Trophoblast cell (in vitro differentiated cells and primary cell): ENCODE data around the gene KREMEN2. TPM values are rescaled to one million over a fixed set of nuclear protein-coding genes. Genes with fewer than 3 reads are reported as not detected.

Experiments
- DNase-seq, 2 donors: peaks; one replicate each; pipeline ENCODE4 v3.0.0-alpha.2; 2016
- H2AFZ ChIP-seq: 2 replicates; pipeline ENCODE4 v1.6.1; 2013; ENCODE audit warnings: low read length, moderate library complexity, mild to moderate bottlenecking; ENCODE audit not compliant: insufficient read depth, poor library complexity
- H2AK5ac ChIP-seq: 2 replicates; pipeline ENCODE4 v1.6.1; 2013; ENCODE audit warnings: mild to moderate bottlenecking, low read length
- H2BK120ac ChIP-seq: 2 replicates; pipeline ENCODE4 v1.6.1; 2013; ENCODE audit warnings: low read length, mild to moderate bottlenecking, moderate library complexity; ENCODE audit not compliant: insufficient read depth, poor library complexity
- H2BK12ac ChIP-seq: 2 replicates; pipeline ENCODE4 v1.6.1; 2013; ENCODE audit warnings: mild to moderate bottlenecking, low read length, moderate library complexity
- H2BK5ac ChIP-seq: 2 replicates; pipeline ENCODE4 v1.6.1; 2013; ENCODE audit warnings: low read length, low read depth, moderate library complexity, mild to moderate bottlenecking; ENCODE audit not compliant: poor library complexity
- H3K14ac ChIP-seq: 2 replicates; pipeline ENCODE4 v1.6.1; 2013; ENCODE audit warnings: mild to moderate bottlenecking, low read length
- H3K18ac ChIP-seq: 2 replicates; pipeline ENCODE4 v1.6.1; 2013; ENCODE audit warnings: mild to moderate bottlenecking, low read length
- H3K23ac ChIP-seq: 2 replicates; pipeline ENCODE4 v1.6.1; 2013; ENCODE audit warnings: low read length
- H3K27ac ChIP-seq: 2 replicates; pipeline ENCODE4 v1.5.1; 2013; ENCODE audit warnings: low read depth, mild to moderate bottlenecking, inconsistent platforms, low read length, moderate library complexity
- H3K27me3 ChIP-seq: 2 replicates; pipeline ENCODE4 v1.6.1; 2013; ENCODE audit warnings: inconsistent platforms, mild to moderate bottlenecking, low read length, moderate library complexity; ENCODE audit not compliant: insufficient read depth
- H3K36me3 ChIP-seq, 2 experiments: 1 replicate in 1 of 2; 2 replicates in 1 of 2; pipeline ENCODE4 v1.6.1; 2013; ENCODE audit warnings: low read length in 2 of 2, mild to moderate bottlenecking in 2 of 2, moderate library complexity in 1 of 2; ENCODE audit not compliant: insufficient read depth in 2 of 2, control insufficient read depth in 1 of 2
- H3K4ac ChIP-seq: 2 replicates; pipeline ENCODE4 v1.6.1; 2013; ENCODE audit warnings: low read depth, mild to moderate bottlenecking, low read length, moderate library complexity
- H3K4me1 ChIP-seq, 2 experiments: 1 replicate in 1 of 2; 2 replicates in 1 of 2; pipeline ENCODE4 v1.6.1; 2013; ENCODE audit warnings: low read length in 2 of 2, mild to moderate bottlenecking in 2 of 2, moderate library complexity in 1 of 2; ENCODE audit not compliant: insufficient read depth in 2 of 2, control insufficient read depth in 1 of 2
- H3K4me2 ChIP-seq: 2 replicates; pipeline ENCODE4 v1.6.1; 2013; ENCODE audit warnings: inconsistent platforms, mild to moderate bottlenecking, low read length, moderate library complexity
- H3K4me3 ChIP-seq: 2 replicates; pipeline ENCODE4 v1.5.1; 2013; ENCODE audit warnings: mild to moderate bottlenecking, low read depth, low read length, inconsistent platforms
- H3K79me1 ChIP-seq: one replicate; pipeline ENCODE4 v1.6.1; 2013; ENCODE audit warnings: low read length
- H3K79me2 ChIP-seq: 2 replicates; pipeline ENCODE4 v1.6.1; 2013; ENCODE audit warnings: low read length, mild to moderate bottlenecking; ENCODE audit not compliant: control insufficient read depth, insufficient read depth, poor library complexity
- H3K9ac ChIP-seq: 2 replicates; pipeline ENCODE4 v1.6.1; 2013; ENCODE audit warnings: mild to moderate bottlenecking, low read length
- H3K9me3 ChIP-seq: 2 replicates; pipeline ENCODE4 v1.6.1; 2013; ENCODE audit warnings: low read depth, mild to moderate bottlenecking, control low read depth, inconsistent platforms, low read length; ENCODE audit not compliant: insufficient read depth
- H4K12ac ChIP-seq: 2 replicates; pipeline ENCODE4 v1.6.1; 2013; ENCODE audit warnings: low read depth, mild to moderate bottlenecking, low read length, moderate library complexity
- H4K8ac ChIP-seq: 2 replicates; pipeline ENCODE4 v1.6.1; 2013; ENCODE audit warnings: low read depth, mild to moderate bottlenecking, low read length, moderate library complexity
- H4K91ac ChIP-seq: one replicate; pipeline ENCODE4 v1.6.1; 2013; ENCODE audit warnings: low read depth, mild to moderate bottlenecking, low read length, moderate library complexity
- WGBS: extraction: QIAGEN DNeasy Blood & Tissue Kit; methylation state at CpG from one replicate; pipeline ENCODE4 v1.1.7; 2013; ENCODE audit warnings: missing lambda C conversion rate; ENCODE audit not compliant: insufficient read length, insufficient coverage; ENCODE audit errors: extremely low coverage; 5-methylcytosine and 5-hydroxymethylcytosine counted together
- polyA plus RNA-seq: library from polyadenylated mRNA; stranded (reverse); fragments of 200-250 nt; gene quantifications from 2 replicates; pipeline ENCODE4 v1.2.3, GENCODE V29; 2013

The KREMEN2 gene
- 2.7 and 2.8 TPM in 2 replicates for polyA plus RNA-seq

GRCh38 chr16:2963723-2964474 is at the start of gene KREMEN2:
Gene KREMEN2, plus strand, starts transcription at chr16:2964275. Its CDS starts 246 bp downstream, at chr16:2964521.
- Histone ChIP-seq H2BK12ac (no peak within 1 kb of the TSS), H3K4me2 (peak within 1 kb of the TSS; percentile 90), H4K12ac (no peak within 1 kb of the TSS), H3K27me3 (peaks cover 3% of the 10 kb centered on the region), H3K9me3 (no peaks in the 10 kb centered on the region), H4K8ac (no peak within 1 kb of the TSS), H3K36me3 (no peaks in the 10 kb centered on the region), H3K18ac (peak within 1 kb of the TSS; percentile 19), H3K4me1 (peaks cover 12 to 21% of the 10 kb centered on the region in 2 experiments), H3K4ac (no peak within 1 kb of the TSS), H3K14ac (no peak within 1 kb of the TSS), H3K23ac (no peak within 1 kb of the TSS), H3K27ac (no peak within 1 kb of the TSS), H2AFZ (peak within 1 kb of the TSS; percentile 38), H4K91ac (peak within 1 kb of the TSS; percentile 14), H3K79me2 (no peaks in the 10 kb centered on the region), H2BK120ac (no peak within 1 kb of the TSS), H2BK5ac (no peak within 1 kb of the TSS), H2AK5ac (no peak within 1 kb of the TSS), H3K4me3 (peak within 1 kb of the TSS; percentile 64), H3K79me1 (peaks cover 2% of the 10 kb centered on the region), H3K9ac (no peak within 1 kb of the TSS)
- DNase-seq: peak in 1 of 2 donors; percentile 35
- no CpG with 5 or more reads among the region's 60 CpGs for WGBS

GRCh38 chr16:2915196-2915929 is 48.7 kb upstream of the KREMEN2 start:
- Histone ChIP-seq H3K27me3 (peaks cover 5% of the 10 kb centered on the region), H3K4me3 (no peak overlapping the region), H3K23ac (no peak overlapping the region), H4K91ac (no peak overlapping the region), H2AK5ac (no peak overlapping the region), H3K79me1 (peaks cover 7% of the 10 kb centered on the region), H3K18ac (no peak overlapping the region), H3K14ac (no peak overlapping the region), H4K12ac (no peak overlapping the region), H2BK5ac (no peak overlapping the region), H2AFZ (no peak overlapping the region), H3K9ac (no peak overlapping the region), H4K8ac (no peak overlapping the region), H3K4me2 (no peak overlapping the region), H3K4me1 (peaks cover 0 to 3% of the 10 kb centered on the region in 2 experiments), H3K4ac (no peak overlapping the region), H3K79me2 (peaks cover 4% of the 10 kb centered on the region), H3K27ac (no peak overlapping the region), H2BK120ac (no peak overlapping the region), H3K9me3 (no peaks in the 10 kb centered on the region), H2BK12ac (no peak overlapping the region), H3K36me3 (peaks cover 4 to 5% of the 10 kb centered on the region in 2 experiments)
- WGBS: no CpG with 5 or more reads among the region's 13 CpGs
- DNase-seq: no peak

GRCh38 chr16:2919511-2920255 is 44.4 kb upstream of the KREMEN2 start:
- Histone ChIP-seq H3K4me2 (no peak overlapping the region), H3K79me2 (no peaks in the 10 kb centered on the region), H3K36me3 (peaks cover 0 to 2% of the 10 kb centered on the region in 2 experiments), H3K4ac (no peak overlapping the region), H4K91ac (no peak overlapping the region), H4K12ac (no peak overlapping the region), H3K4me1 (no peaks in the 10 kb centered on the region), H4K8ac (no peak overlapping the region), H2BK5ac (no peak overlapping the region), H2AK5ac (no peak overlapping the region), H3K9me3 (no peaks in the 10 kb centered on the region), H2AFZ (no peak overlapping the region), H3K79me1 (no peaks in the 10 kb centered on the region), H3K4me3 (no peak overlapping the region), H2BK12ac (no peak overlapping the region), H3K27me3 (no peaks in the 10 kb centered on the region), H3K14ac (no peak overlapping the region), H2BK120ac (no peak overlapping the region), H3K18ac (no peak overlapping the region), H3K23ac (no peak overlapping the region), H3K9ac (no peak overlapping the region), H3K27ac (no peak overlapping the region)
- no CpG with 5 or more reads among the region's 13 CpGs for WGBS
- peak; percentile 37 to 89 for DNase-seq

GRCh38 chr16:2923481-2923880 is 40.6 kb upstream of the KREMEN2 start:
- no peak overlapping the region for H2AFZ ChIP-seq
- H3K9ac ChIP-seq: no peak overlapping the region
- H3K9me3 ChIP-seq: peaks cover 2% of the 10 kb centered on the region
- H3K4me2 ChIP-seq: no peak overlapping the region
- no peak overlapping the region for H2BK5ac ChIP-seq
- no peak overlapping the region for H3K18ac ChIP-seq
- no peak overlapping the region for H4K12ac ChIP-seq
- H2AK5ac ChIP-seq: no peak overlapping the region
- H2BK12ac ChIP-seq: no peak overlapping the region
- H3K4me1 ChIP-seq: peaks cover 4 to 8% of the 10 kb centered on the region in 2 experiments
- H3K27ac ChIP-seq: no peak overlapping the region
- WGBS: no CpG with 5 or more reads among the region's 14 CpGs
- no peak overlapping the region for H3K4me3 ChIP-seq
- H4K91ac ChIP-seq: no peak overlapping the region
- no peak overlapping the region for H3K23ac ChIP-seq
- H3K4ac ChIP-seq: no peak overlapping the region
- no peaks in the 10 kb centered on the region for H3K79me1 ChIP-seq
- no peaks in the 10 kb centered on the region for H3K27me3 ChIP-seq
- no peaks in the 10 kb centered on the region for H3K79me2 ChIP-seq
- peaks cover 0 to 2% of the 10 kb centered on the region in 2 experiments for H3K36me3 ChIP-seq
- no peak overlapping the region for H4K8ac ChIP-seq
- DNase-seq: no peak
- H3K14ac ChIP-seq: no peak overlapping the region
- no peak overlapping the region for H2BK120ac ChIP-seq
